Ureter (tissue), 1 donor: ENCODE data around the gene BLCAP. TPM values are rescaled to one million over a fixed set of nuclear protein-coding genes. Genes with fewer than 3 reads are reported as not detected.
"Not testable (repeated sequence)": the region's sequence is repeated elsewhere in the genome, so short reads cannot be mapped to it uniquely, and the experiment has no call there.

ENCODE experiments used
- DNase-seq: peaks from one replicate; pipeline ENCODE4 v3.0.0-alpha.2; 2020; ENCODE audit warnings: low spot score
- total RNA-seq: library from RNA; stranded (reverse); gene quantifications from one replicate; pipeline ENCODE4 v1.2.4, GENCODE V29; 2023
- donor health status: DM: yes; HTN: yes; CAD: no.

The BLCAP gene
- total RNA-seq, 1 donor from 2014 or later, result 178 TPM

DNA sequence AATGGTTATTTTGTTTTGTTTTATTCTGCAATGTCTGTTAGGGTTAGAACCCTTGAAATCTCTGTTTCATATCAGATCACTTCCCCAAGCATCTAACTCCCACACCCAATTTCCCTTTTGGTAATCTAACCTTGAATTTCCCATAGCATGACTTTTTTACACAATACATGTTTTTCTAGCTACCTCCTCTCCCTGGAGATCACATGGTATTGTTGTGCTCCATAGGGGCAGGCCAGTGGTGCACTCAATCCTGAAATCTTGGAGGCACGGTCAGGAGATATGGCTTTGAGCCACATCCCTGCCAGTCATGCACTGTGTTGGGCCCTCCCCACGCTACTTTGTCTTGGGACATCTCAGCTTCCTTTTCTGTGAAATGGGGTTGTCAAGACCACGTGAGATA lies 43.3 kb downstream of the BLCAP start:
- no peak for DNase-seq

- no peak for DNase-seq
Observed at GRCh38 chr20:37481610-37482009, 46.1 kb downstream of the BLCAP start.

- DNase-seq, result no peak
Observed at GRCh38 chr20:37480919-37481318, 46.8 kb downstream of the BLCAP start.

DNA sequence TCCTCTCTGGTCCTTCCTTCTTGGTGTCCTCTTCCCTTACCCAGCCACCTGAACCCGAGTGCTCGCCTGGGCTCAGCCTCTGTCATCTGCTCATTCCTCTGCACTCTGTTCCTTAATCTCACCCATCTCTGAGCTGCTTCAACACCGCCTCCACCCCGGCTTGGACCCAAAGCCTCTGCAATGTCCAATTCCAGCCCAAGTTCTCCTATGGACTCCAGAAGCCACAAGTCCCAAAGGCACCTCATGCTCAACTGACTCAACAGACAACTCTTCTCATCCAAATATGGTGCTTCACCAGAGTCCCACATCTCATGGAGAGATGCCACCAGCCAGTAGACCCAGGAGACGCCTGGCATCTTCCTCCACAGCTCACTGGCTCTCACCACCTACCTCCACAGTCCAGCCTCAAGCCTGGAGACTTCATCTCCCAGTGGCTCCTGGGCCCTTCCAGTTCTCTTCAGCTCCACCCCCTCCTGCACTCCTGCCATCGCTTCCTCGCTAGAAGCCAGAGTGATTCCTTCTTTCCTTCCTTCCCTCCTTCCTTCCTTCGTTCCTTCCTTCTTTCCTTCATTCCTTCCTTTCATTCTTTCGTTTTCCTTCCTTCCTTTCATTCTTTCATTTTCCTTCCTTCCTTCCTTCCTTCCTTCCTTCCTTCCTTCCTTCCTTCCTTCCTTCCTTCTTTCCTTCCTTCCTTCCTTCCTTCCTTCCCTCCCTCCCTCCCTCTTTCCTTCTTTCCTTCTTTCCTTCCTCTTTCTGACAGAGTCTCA lies 47.6 kb downstream of the BLCAP start:
- DNase-seq, result no peak

DNA sequence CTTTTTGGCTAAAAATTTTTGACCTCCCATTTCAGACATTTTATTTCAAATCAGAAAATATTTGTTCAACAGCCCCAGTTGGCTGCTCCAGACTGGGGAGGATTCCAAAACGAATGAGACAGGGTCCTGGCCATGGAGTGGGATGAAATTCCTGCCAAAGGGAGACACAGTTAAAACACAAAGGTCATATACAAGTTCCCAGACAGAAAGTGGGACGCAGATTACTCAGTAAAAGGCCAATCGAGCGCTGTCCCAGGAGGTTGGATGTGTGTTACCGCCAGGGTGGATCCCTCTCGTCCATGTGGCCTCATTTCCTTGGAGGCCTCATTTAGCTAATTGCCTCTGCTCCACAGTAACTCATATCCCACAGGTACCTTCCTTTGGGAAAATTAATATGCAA lies 48.4 kb downstream of the BLCAP start:
- DNase-seq, result no peak

DNA sequence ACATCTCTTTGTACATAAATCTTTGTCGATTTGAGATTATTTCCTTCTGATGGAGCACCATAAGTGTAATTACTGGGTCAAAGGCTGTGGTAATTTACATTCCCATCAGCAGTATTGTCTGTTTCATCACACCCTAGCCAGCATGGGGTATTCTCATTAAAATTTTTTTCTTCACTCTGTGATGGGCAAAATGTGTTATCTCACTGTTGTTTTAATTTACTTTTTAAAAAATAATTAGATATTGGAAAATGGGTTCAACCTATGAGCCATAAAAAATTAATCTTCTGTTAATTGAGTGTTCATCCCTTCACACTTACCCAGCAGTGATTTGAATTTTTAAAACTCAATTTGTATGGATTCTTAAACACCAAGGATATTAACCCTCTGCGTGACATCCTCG lies 50.6 kb downstream of the BLCAP start:
- no peak for DNase-seq

DNA sequence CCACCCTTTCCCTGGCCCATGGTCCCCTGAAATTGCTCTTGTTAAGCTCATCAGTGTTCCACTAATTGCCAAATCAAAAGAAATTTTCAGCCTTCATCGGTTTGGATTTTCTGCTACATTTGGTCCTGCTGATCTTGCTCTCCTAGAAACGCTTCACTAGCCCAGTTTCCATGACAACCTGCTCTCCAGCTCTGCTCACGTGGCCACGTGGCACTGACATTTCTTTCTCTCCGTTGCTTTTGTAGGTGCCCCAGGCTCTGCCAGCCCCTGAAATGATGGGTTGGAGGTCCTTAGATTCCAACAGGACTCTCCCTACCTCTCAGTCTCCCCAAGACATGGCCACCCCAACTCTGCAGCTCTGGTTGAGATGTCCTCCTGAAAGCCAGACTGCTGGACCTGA lies 52.4 kb downstream of the BLCAP start:
- no peak for DNase-seq

GRCh38 chr20:37474386-37474785 lies 53.3 kb downstream of the BLCAP start:
- DNase-seq, result no peak

- DNase-seq, result no peak
Observed at GRCh38 chr20:37473249-37474000, 54.3 kb downstream of the BLCAP start.

DNA sequence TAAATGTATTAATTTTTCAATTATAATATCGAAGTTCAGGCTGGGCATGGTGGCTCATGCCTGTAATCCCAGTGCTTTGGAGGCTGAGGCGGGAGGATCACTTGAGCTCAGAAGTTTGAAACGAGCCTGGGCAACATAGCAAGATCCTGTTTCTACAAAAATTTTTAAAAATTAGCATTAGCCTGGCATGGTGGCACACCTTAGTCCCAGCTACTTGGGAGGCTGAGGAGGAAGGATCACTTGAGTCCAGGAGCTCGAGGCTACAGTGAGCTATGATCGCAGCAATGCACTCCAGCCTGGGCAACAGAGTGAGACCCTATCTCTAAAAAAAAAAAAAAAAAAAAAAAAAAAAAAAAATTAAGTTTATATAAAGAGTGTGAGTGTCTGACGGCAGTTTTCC lies 55.2 kb downstream of the BLCAP start:
- not testable (repeated sequence) for DNase-seq

GRCh38 chr20:37471741-37472235 lies 55.9 kb downstream of the BLCAP start:
- no peak for DNase-seq

DNA sequence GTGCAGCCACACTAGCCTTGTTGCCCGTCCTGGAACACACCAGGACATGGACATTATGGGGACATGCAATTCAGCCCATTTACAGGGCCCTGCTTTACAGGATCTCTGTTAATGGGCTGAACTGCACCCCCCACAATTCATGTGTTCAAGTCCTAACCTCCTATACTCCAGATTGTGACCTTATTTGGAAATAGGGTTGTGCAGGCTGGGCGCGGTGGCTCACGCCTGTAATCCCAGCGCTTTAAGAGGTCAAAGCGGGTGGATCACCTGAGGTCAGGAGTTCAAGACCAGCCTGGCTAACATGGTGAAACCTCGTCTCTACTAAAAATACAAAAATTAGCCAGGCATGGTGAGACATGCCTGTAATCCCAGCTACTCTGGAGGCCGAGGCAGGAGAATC lies 57.5 kb downstream of the BLCAP start:
- DNase-seq, result not testable (repeated sequence)

- DNase-seq, result no peak
Observed at GRCh38 chr20:37469531-37469930, 58.1 kb downstream of the BLCAP start.

GRCh38 chr20:37468886-37469285 lies 58.8 kb downstream of the BLCAP start:
- no peak for DNase-seq

Other genes with a start within 250 kb of the BLCAP start
- 73.9 TPM for gene MANBAL, start 238.2 kb downstream of the BLCAP start, total RNA-seq
- gene SRC, start 181.7 kb downstream of the BLCAP start, total RNA-seq, result 166 TPM
- gene NNAT, start 6.6 kb downstream of the BLCAP start, total RNA-seq, result 0.52 TPM
- 52.9 TPM for gene CTNNBL1, start 166.2 kb upstream of the BLCAP start, total RNA-seq